ENCODE results near the gene HOATZ.

Gene HOATZ

DNA sequence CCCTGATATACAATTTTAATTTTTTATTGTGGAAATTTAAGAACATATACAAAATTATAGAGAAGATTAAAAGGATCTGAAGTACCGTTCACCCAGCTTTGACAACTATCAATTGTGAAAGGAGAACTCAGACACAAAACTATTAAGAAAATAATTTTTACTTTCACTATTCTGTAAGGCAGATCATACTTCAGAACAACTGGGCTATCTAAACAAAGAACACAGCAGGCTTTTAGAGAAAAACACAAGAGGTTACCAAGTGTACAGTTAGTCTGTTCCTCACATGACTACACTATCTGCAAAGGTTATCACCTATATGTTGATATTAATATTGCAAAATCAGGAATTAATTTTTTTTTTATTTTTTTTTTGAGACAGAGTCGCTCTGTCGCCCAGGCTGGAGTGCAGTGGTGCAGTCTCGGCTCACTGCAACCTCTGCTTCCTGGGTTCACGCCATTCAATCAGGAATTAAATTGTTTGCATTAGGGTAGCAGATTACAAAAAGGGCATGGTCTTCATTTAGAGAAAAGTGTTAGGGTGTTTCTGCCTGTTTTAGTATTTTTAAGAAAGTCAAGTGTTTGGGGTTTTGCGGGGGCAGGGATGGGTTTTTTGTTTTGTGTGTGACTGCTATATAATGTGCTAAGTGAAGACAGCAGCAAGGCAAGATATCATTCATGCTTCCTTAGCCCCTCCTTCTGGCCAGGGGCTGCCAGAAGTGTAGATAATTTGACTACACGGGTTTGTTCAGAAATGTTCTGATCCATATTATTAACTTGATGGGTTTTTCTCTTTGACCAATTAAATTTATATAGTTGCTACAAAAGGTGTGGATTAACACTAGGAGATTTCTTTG lies 60.0 kb downstream of the HOATZ start:
- TF ChIP-seq CTCF (IDR thresholded peaks at IDR 0.05; ENCODE audit: insufficient read depth, low read length, poor library complexity, severe bottlenecking), result no peak
- no peak for TF ChIP-seq EZH2phosphoT487 (conservative IDR thresholded peaks at IDR 0.05; ENCODE audit: low read length)
- Histone ChIP-seq H3K27me3 (ENCODE audit: low read length) (no peaks in the 10 kb centered on the region), H3K9me2 (replicated peaks; ENCODE audit: insufficient read depth, low read length) (no peaks in the 10 kb centered on the region), H3K79me2 (ENCODE audit: insufficient read depth, low read length) (no peaks in the 10 kb centered on the region), H3K36me3 (ENCODE audit: low read length) (no peaks in the 10 kb centered on the region), H3K9me3 (ENCODE audit: insufficient read depth, low read length) (no peaks in the 10 kb centered on the region), H3K4me2 (ENCODE audit: low read depth, low read length, poor library complexity, severe bottlenecking) (peak overlapping the region; percentile 46), H3F3A (ENCODE audit: insufficient read depth) (no peaks in the 10 kb centered on the region), H2AFZ (ENCODE audit: low read depth, low read length, severe bottlenecking) (peak overlapping the region; percentile 70), H3K4me3 (ENCODE audit: insufficient read depth, low read length, poor library complexity, severe bottlenecking) (no peak overlapping the region), H3K9ac (ENCODE audit: low read length) (peak overlapping the region; percentile 15), H4K20me1 (ENCODE audit: low read depth, low read length) (no peaks in the 10 kb centered on the region), H3K27ac (ENCODE audit: low read depth, low read length) (no peak overlapping the region)

GRCh38 chr11:111575740-111576139 lies 61.2 kb downstream of the HOATZ start:
- Histone ChIP-seq H4K20me1 (ENCODE audit: low read depth, low read length) (no peaks in the 10 kb centered on the region), H3K9ac (ENCODE audit: low read length) (no peak overlapping the region), H3K36me3 (ENCODE audit: low read length) (no peaks in the 10 kb centered on the region), H3K27me3 (ENCODE audit: low read length) (no peaks in the 10 kb centered on the region), H3K79me2 (ENCODE audit: insufficient read depth, low read length) (no peaks in the 10 kb centered on the region), H3K4me3 (ENCODE audit: insufficient read depth, low read length, poor library complexity, severe bottlenecking) (no peak overlapping the region), H3K4me2 (ENCODE audit: low read depth, low read length, poor library complexity, severe bottlenecking) (no peak overlapping the region), H3F3A (ENCODE audit: insufficient read depth) (no peaks in the 10 kb centered on the region), H3K27ac (ENCODE audit: low read depth, low read length) (no peak overlapping the region), H2AFZ (ENCODE audit: low read depth, low read length, severe bottlenecking) (no peak overlapping the region), H3K9me2 (replicated peaks; ENCODE audit: insufficient read depth, low read length) (no peaks in the 10 kb centered on the region), H3K9me3 (ENCODE audit: insufficient read depth, low read length) (no peaks in the 10 kb centered on the region)
- no peak for TF ChIP-seq EZH2phosphoT487 (conservative IDR thresholded peaks at IDR 0.05; ENCODE audit: low read length)
- TF ChIP-seq CTCF (IDR thresholded peaks at IDR 0.05; ENCODE audit: insufficient read depth, low read length, poor library complexity, severe bottlenecking), result no peak

- Histone ChIP-seq H3K27me3 (ENCODE audit: low read length) (no peaks in the 10 kb centered on the region), H3K79me2 (ENCODE audit: insufficient read depth, low read length) (no peaks in the 10 kb centered on the region), H3K4me3 (ENCODE audit: insufficient read depth, low read length, poor library complexity, severe bottlenecking) (no peak overlapping the region), H3K4me2 (ENCODE audit: low read depth, low read length, poor library complexity, severe bottlenecking) (no peak overlapping the region), H2AFZ (ENCODE audit: low read depth, low read length, severe bottlenecking) (no peak overlapping the region), H3K27ac (ENCODE audit: low read depth, low read length) (no peak overlapping the region), H3K9ac (ENCODE audit: low read length) (no peak overlapping the region), H3K36me3 (ENCODE audit: low read length) (no peaks in the 10 kb centered on the region), H3K9me3 (ENCODE audit: insufficient read depth, low read length) (no peaks in the 10 kb centered on the region), H4K20me1 (ENCODE audit: low read depth, low read length) (no peaks in the 10 kb centered on the region), H3K9me2 (replicated peaks; ENCODE audit: insufficient read depth, low read length) (no peaks in the 10 kb centered on the region), H3F3A (ENCODE audit: insufficient read depth) (no peaks in the 10 kb centered on the region)
- TF ChIP-seq CTCF (IDR thresholded peaks at IDR 0.05; ENCODE audit: insufficient read depth, low read length, poor library complexity, severe bottlenecking) (no peak), EZH2phosphoT487 (conservative IDR thresholded peaks at IDR 0.05; ENCODE audit: low read length) (no peak)
These were observed 63.2 kb downstream of the HOATZ start for GRCh38 chr11:111577821-111578220.

Data from SU-DHL-6 (cell line).